Lung (tissue), 12 donors: Measurements from ENCODE around the gene HOXD1. TPM values are rescaled to one million over a fixed set of nuclear protein-coding genes. Genes with fewer than 3 reads are reported as not detected.
A peak's percentile ranks its signal among the peaks of the same experiment; 100 is the strongest.

Experiments
- ATAC-seq: fragments of 200-7000 bp; cut with Tn5 transposase; one replicate; pipeline ENCODE4 v1.9.1; 2020; ENCODE audit warnings: moderate number of reproducible peaks; ENCODE audit not compliant: insufficient read depth, low FRiP score
- DNase-seq, 3 donors: peaks; one replicate each; pipeline ENCODE4 v3.0.0-alpha.2; 2013 to 2017
- H3K27ac ChIP-seq, 2 donors: one replicate each; pipeline ENCODE4 v1.5.1; 2013; ENCODE audit warnings: mild to moderate bottlenecking in 2 of 2, moderate library complexity in 2 of 2, control low read depth in 1 of 2, inconsistent platforms in 1 of 2, low read depth in 1 of 2, low read length in 1 of 2
- H3K27me3 ChIP-seq, 3 donors: one replicate each; pipeline ENCODE4 v1.5.1; 2013; ENCODE audit warnings: low read length in 2 of 3; ENCODE audit not compliant: control insufficient read depth in 3 of 3, insufficient read depth in 3 of 3
- H3K36me3 ChIP-seq, 4 donors: one replicate each; pipeline ENCODE4 v1.5.1; 2013; ENCODE audit warnings: low read length in 4 of 4, mild to moderate bottlenecking in 1 of 4, moderate library complexity in 1 of 4; ENCODE audit not compliant: control insufficient read depth in 4 of 4, insufficient read depth in 4 of 4
- H3K4me1 ChIP-seq, 5 donors: one replicate each; pipeline ENCODE4 v1.5.1; 2013; ENCODE audit warnings: low read length in 5 of 5, mild to moderate bottlenecking in 2 of 5, moderate library complexity in 1 of 5; ENCODE audit not compliant: control insufficient read depth in 5 of 5, insufficient read depth in 5 of 5
- H3K4me3 ChIP-seq: one replicate; pipeline ENCODE4 v1.5.1; 2013; ENCODE audit warnings: mild to moderate bottlenecking, control low read depth, moderate library complexity
- H3K9ac ChIP-seq, 2 donors: one replicate each; pipeline ENCODE4 v1.5.1; 2013; ENCODE audit warnings: low read length in 2 of 2, control low read depth in 1 of 2; ENCODE audit not compliant: insufficient read depth in 1 of 2
- H3K9me3 ChIP-seq, 4 donors: one replicate each; pipeline ENCODE4 v1.5.1; 2013; ENCODE audit warnings: low read length in 3 of 4, mild to moderate bottlenecking in 1 of 4, moderate library complexity in 1 of 4; ENCODE audit not compliant: control insufficient read depth in 4 of 4, insufficient read depth in 3 of 4
- WGBS, 2 donors: extraction: QIAGEN DNeasy Blood & Tissue Kit; methylation state at CpG; one replicate each; pipeline ENCODE4 v1.1.7; 2013; 5-methylcytosine and 5-hydroxymethylcytosine counted together
- polyA plus RNA-seq, 2 donors: library from polyadenylated mRNA; stranded (reverse); fragments of 200-250 nt; gene quantifications; one replicate each; pipeline ENCODE4 v1.2.1, GENCODE V29; 2013
- total RNA-seq, 2 donors: library from RNA; depleted of rRNA in 1 of 2; stranded (reverse); fragments of >200 nt in 1 of 2; gene quantifications; one replicate each; pipeline ENCODE4 v1.2.1, GENCODE V29; 2014 to 2021
- TF ChIP-seq, protein P1 (sequence below): IDR thresholded peaks from 2 replicates; pipeline ENCODE4 v1.5.1; 2012; ENCODE audit warnings: mild to moderate bottlenecking; ENCODE audit errors: control extremely low read depth, extremely low read depth
- donor health status: control.
- donor health status: control.
- donor health status: Bipolar disorder and iron deficiency.
- donor health status: healthy.
- donor health status: DM: yes; HTN: yes; CAD: no.

Gene HOXD1
- total and polyA plus RNA-seq, 4 donors = 0.40 to 3.2 (median 1.7) TPM

- 8 to 10% methylated on average over 37 to 48 of the region's 48 CpGs for WGBS, 2 donors
- ATAC-seq = peak; percentile 87
- Histone ChIP-seq H3K27ac (no peak overlapping the region), H3K4me1 (peaks cover 0 to 14% (median 3%) of the 10 kb centered on the region in 5 donors), H3K4me3 (no peak overlapping the region), H3K9ac (no peak overlapping the region), H3K9me3 (peaks cover 0 to 10% (median 0%) of the 10 kb centered on the region in 4 donors), H3K27me3 (peaks cover 19 to 92% (median 89%) of the 10 kb centered on the region in 3 donors), H3K36me3 (no peaks in the 10 kb centered on the region)
- TF ChIP-seq, protein P1, sequence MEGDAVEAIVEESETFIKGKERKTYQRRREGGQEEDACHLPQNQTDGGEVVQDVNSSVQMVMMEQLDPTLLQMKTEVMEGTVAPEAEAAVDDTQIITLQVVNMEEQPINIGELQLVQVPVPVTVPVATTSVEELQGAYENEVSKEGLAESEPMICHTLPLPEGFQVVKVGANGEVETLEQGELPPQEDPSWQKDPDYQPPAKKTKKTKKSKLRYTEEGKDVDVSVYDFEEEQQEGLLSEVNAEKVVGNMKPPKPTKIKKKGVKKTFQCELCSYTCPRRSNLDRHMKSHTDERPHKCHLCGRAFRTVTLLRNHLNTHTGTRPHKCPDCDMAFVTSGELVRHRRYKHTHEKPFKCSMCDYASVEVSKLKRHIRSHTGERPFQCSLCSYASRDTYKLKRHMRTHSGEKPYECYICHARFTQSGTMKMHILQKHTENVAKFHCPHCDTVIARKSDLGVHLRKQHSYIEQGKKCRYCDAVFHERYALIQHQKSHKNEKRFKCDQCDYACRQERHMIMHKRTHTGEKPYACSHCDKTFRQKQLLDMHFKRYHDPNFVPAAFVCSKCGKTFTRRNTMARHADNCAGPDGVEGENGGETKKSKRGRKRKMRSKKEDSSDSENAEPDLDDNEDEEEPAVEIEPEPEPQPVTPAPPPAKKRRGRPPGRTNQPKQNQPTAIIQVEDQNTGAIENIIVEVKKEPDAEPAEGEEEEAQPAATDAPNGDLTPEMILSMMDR = peak; percentile 68
- peak; percentile 84 to 87 (median 86) for DNase-seq
Observed at GRCh38 chr2:176140513-176141317, 47.8 kb upstream of the HOXD1 start.

DNA sequence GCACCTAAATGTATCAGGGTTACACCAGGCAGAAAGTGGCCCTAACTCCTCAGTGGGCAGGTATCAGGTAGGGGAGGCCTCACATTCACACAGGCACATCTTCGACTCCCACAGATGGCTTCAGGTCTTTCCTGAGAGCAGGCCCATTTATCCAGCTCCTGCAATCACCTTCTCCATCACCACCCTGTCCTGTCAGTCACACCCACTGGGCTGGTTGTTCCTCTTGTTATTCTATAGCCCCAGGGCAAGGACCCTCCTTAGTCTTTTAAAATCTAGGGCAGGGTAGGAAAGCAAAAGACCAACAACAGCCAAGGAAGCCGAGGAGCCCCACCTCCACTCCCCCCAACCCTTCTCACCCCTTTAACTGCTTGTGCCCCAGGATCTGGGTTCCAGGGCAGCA lies 46.2 kb upstream of the HOXD1 start:
- Histone ChIP-seq H3K9me3 (peaks cover 0 to 8% (median 0%) of the 10 kb centered on the region in 4 donors), H3K4me1 (peaks cover 0 to 5% (median 0%) of the 10 kb centered on the region in 5 donors), H3K27ac (no peak overlapping the region), H3K4me3 (no peak overlapping the region), H3K27me3 (peaks cover 14 to 94% (median 91%) of the 10 kb centered on the region in 3 donors), H3K36me3 (no peaks in the 10 kb centered on the region), H3K9ac (no peak overlapping the region)
- 87 to 93% methylated on average over 2 of the region's 2 CpGs for WGBS, 2 donors
- ATAC-seq = no peak
- TF ChIP-seq, protein P1 = no peak
- no peak for DNase-seq

- peaks cover 14 to 93% (median 89%) of the 10 kb centered on the region in 3 donors for H3K27me3 ChIP-seq
- H3K9ac ChIP-seq = no peak overlapping the region
Observed at GRCh38 chr2:176145085-176145969, 43.1 kb upstream of the HOXD1 start.

More at GRCh38 chr2:176145085-176145969, 43.1 kb upstream of the HOXD1 start:
- H3K36me3 ChIP-seq = no peaks in the 10 kb centered on the region
- TF ChIP-seq, protein P1 = no peak
- no peak for ATAC-seq
- H3K9me3 ChIP-seq = peaks cover 0 to 7% (median 0%) of the 10 kb centered on the region in 4 donors
- H3K4me1 ChIP-seq = peaks cover 0 to 5% (median 0%) of the 10 kb centered on the region in 5 donors
- no peak overlapping the region for H3K4me3 ChIP-seq
- no peak overlapping the region for H3K27ac ChIP-seq
- 49 to 57% methylated on average over 4 of the region's 4 CpGs for WGBS, 2 donors
- no peak for DNase-seq
